D721Med (cell line): ENCODE results near the gene SLC16A9.

Experiments
- DNase-seq: peaks from one replicate; pipeline ENCODE4 v3.0.0; 2011; ENCODE audit warnings: low spot score; ENCODE audit not compliant: insufficient read length
- FAIRE-seq: peaks from 2 replicates; lab custom pipeline; 2011; peaks lifted over from hg19 to GRCh38; lab: Jason Lieb, UNC
- CTCF ChIP-seq: IDR thresholded peaks from 2 replicates; pipeline ENCODE4 v1.5.1; 2012; ENCODE audit warnings: mild to moderate bottlenecking, control low read depth; ENCODE audit not compliant: insufficient read depth; ENCODE audit errors: missing control alignments

SLC16A9 gene

GRCh38 chr10:59635502-59636290 is 74.0 kb downstream of the SLC16A9 start:
- FAIRE-seq (no peak), DNase-seq (no peak)
- TF ChIP-seq CTCF, result no peak

GRCh38 chr10:59634102-59634501 is 75.5 kb downstream of the SLC16A9 start:
- TF ChIP-seq CTCF, result no peak
- FAIRE-seq (no peak), DNase-seq (no peak)

GRCh38 chr10:59633063-59633462 is 76.6 kb downstream of the SLC16A9 start:
- FAIRE-seq, result no peak
- no peak for DNase-seq
- no peak for TF ChIP-seq CTCF

- TF ChIP-seq CTCF, result no peak
- DNase-seq (no peak), FAIRE-seq (no peak)
Observed at GRCh38 chr10:59631882-59632807, 77.5 kb downstream of the SLC16A9 start.

- no peak for TF ChIP-seq CTCF
- FAIRE-seq (no peak), DNase-seq (no peak)
Observed at GRCh38 chr10:59631237-59631636, 78.4 kb downstream of the SLC16A9 start.

- FAIRE-seq (no peak), DNase-seq (no peak)
- TF ChIP-seq CTCF, result no peak
Observed at GRCh38 chr10:59628965-59629364, 80.7 kb downstream of the SLC16A9 start.
